Neural cell (in vitro differentiated cells): ENCODE data around the gene KRT9.

Experiments used
- CTCF ChIP-seq: fragments of 450-650 bp; IDR thresholded peaks from 2 replicates; pipeline ENCODE4 v1.5.1; 2014; ENCODE audit warnings: antibody characterized with exemption, mild to moderate bottlenecking, moderate library complexity; ENCODE audit not compliant: poor library complexity, severe bottlenecking
- EP300 ChIP-seq: fragments of 450-650 bp; conservative IDR thresholded peaks from 2 replicates; pipeline ENCODE4 v1.6.1; 2014; ENCODE audit warnings: antibody characterized with exemption, mild to moderate bottlenecking, moderate library complexity; ENCODE audit not compliant: poor library complexity, severe bottlenecking
- EZH2 ChIP-seq: fragments of 200-600, 300-800 bp; shearing (Covaris generic), sonication (generic); IDR thresholded peaks from 2 replicates; pipeline ENCODE4 v1.6.1; 2014; ENCODE audit warnings: antibody characterized with exemption, low read length, borderline replicate concordance, mild to moderate bottlenecking; ENCODE audit not compliant: insufficient read depth, poor library complexity, severe bottlenecking
- MXI1 ChIP-seq: fragments of 450-650 bp; conservative IDR thresholded peaks from 2 replicates; pipeline ENCODE4 v1.6.1; 2014; ENCODE audit warnings: antibody characterized with exemption, mild to moderate bottlenecking; ENCODE audit not compliant: poor library complexity, severe bottlenecking
- POLR2AphosphoS5 ChIP-seq: IDR thresholded peaks from 2 replicates; pipeline ENCODE4 v1.6.1; 2012
- RAD21 ChIP-seq: fragments of 450-650 bp; conservative IDR thresholded peaks from 2 replicates; pipeline ENCODE4 v1.6.1; 2014; ENCODE audit warnings: antibody characterized with exemption, mild to moderate bottlenecking, moderate library complexity
- REST ChIP-seq: IDR thresholded peaks from 2 replicates; pipeline ENCODE4 v1.6.1; 2012; ENCODE audit warnings: borderline replicate concordance
- TAF1 ChIP-seq: IDR thresholded peaks from 2 replicates; pipeline ENCODE4 v1.6.1; 2012; ENCODE audit warnings: low read depth

GRCh38 chr17:41530062-41531048, 41.5 kb downstream of the KRT9 start:
- TF ChIP-seq MXI1, result no peak
- TF ChIP-seq CTCF, result no peak
- no peak for TF ChIP-seq EZH2
- no peak for TF ChIP-seq RAD21
- TF ChIP-seq TAF1, result no peak
- no peak for TF ChIP-seq POLR2AphosphoS5
- TF ChIP-seq EP300, result no peak
- TF ChIP-seq REST, result no peak
